Stimulated activated CD8-positive, alpha-beta memory T cell treated with anti-CD3 and anti-CD28 coated beads, Interleukin-7, amount 100 ng/mL, for 1 hour (primary cell): Measurements from ENCODE around the gene LCLAT1.
A peak's percentile ranks its signal among the peaks of the same experiment; 100 is the strongest.

Source experiments
- DNase-seq, 2 donors: peaks; one replicate each; pipeline ENCODE4 v3.0.0-alpha.2; 2020; ENCODE audit warnings: low read depth in 2 of 2

Gene LCLAT1

DNA sequence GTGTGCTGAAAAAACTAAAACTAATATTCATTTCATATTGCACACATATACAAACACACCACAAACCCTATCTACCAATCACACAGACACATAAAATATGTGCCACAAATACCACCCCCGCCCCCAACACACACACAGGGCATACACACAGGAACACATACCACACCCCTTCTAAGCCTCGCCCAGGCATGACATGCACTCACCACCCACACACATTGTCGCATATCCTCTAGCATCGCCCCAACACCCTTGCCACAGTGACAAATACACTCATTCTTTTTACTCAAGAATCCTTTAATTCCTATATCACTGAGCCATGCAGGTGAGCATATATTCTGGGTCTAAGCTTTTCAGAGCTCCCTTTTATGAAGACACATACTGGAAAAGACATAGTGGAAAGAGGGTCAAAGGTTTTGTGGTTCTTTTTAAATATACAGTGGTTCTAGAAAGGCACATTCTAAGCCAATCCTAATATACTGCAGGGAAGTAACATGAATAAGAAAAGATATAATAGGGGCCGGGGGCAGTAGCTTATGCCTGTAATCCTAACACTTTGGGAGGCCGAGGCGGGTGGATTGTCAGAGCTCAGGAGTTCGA, 24.5 kb upstream of the LCLAT1 start:
- DNase-seq = peak; percentile 35 to 44

GRCh38 chr2:30424231-30424630, 22.8 kb upstream of the LCLAT1 start:
- no peak for DNase-seq

DNA sequence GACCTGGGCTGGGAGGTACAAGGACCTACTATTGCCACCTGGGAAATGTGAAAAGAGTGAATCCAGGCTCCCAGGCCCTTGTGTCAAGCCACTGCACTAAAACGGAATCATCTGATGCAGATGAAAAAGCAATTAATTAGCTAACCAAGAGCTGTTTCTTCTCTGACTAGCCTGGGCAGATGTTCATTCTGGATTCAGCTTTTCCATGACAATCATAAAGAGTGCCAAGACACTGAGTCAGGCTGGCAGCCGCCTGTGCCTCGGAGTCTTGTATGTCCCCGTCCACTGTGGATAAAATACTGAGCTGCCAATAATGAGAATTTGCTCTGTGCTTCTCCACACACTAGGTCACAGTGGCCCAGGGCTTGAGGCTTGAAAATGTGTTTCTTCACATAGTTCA, 21.7 kb upstream of the LCLAT1 start:
- no peak for DNase-seq

DNA sequence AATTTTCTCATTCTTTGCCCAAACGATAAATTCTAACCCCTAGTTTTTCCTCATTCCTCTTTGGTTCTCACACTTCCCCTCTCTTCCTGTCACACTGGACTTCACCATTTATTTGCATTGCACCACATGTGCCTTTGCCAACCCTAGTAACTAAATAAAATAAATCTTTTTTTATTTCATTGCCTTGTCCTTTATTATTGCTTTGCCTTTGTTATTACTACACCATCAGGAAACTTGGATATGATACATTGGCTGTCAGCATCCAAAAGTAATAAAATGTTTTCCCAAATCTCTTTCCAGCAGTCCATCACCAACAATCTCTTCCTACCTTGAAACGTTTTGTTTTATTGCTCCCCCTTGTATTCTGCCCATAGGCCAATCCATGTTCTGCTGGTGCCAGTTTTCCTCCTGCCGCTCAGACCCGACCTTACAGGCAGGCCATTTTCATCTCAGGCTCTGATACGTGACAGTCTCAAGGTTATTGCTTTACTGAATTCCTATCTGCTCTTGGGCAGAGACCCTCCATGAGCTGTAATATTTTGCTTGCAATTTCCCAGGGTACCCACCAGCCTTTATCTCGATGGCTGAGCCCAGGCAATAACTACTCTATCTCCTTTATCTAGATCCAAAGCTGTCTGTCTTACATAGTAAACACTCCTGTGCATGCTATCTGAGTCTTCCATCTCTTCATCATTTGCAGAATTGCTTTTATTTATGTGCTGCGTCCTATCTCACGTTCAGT, 19.3 kb upstream of the LCLAT1 start:
- no peak for DNase-seq

DNA sequence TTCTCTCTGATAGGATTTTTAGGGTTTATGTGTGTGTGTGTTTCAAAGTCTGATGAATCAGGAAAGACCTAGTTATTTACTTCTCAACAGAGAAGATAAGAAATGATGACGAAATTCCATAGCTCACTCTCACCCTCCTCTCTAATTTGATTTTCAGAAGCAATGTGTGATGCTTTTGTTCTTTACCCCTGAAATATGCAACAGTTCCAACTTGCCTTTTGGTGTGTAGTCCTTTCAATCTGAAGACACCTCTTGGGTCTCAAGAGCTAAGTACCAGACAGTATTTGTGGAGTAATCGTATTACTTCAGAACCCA, 18.7 kb upstream of the LCLAT1 start:
- no peak for DNase-seq

DNA sequence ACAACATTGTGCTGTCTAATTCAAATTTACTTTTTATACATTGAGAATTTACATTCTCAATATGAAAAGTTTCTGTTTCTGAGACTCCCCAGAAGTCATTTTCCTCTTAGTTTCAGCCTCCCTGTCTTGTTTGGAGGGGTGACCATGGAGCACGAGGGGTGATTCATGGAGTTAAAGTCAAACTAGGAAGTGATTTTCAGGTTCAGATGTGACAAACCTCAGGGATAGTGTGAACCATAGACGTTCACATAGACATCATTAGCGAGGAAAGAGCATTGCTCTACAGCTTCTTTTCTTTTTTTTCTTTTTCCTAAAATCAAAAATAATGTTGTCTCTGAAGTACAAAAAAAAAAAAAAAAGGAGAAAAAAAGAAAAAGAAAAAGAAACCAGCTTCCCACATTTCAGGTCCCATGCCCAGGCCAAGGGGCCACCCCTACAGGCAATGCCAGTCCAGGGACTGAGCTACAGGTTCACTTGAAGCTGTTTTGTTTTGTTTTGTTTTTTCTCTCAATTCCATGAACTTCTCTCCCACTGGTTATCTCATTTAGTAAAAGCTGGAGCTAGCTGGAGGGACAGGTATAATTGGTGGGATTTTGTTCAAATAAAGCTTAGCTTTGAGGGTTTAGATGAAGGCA, 18.1 kb upstream of the LCLAT1 start:
- no peak for DNase-seq

DNA sequence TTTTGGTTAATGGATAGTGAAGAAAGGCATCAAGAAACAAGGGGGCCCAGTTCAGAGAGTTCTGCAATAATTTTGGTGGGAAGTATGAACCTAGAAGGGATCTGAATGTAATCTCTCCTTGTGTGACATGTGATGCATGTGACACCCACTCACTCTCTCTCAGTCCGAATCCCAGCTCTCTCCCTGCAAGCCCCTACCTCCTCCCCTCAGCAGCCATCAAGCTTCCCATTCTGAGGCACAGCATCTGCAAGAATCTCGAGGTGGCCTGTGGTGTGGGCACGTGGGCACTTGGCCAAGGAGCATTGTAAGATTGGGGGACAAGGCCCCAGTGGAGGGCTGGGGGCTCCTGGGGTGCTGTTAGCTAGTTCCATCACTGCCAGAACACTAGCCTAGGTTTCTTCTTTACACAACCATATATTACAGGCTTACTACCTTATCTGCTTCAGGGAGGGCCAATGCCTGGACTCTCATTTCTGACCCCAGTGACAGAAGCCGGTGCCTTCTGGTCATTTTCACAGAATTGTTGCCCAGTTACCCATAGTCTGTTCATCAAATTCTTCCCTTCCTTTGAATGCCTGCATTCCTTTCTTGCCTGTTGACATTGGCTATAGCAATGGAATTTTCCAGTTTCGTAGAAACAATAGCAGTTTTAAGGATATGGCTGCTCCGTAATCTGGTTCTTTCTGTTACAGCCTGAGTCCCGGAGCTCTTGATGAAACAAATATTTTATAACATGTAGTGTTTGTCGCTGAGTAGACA, 13.3 kb upstream of the LCLAT1 start:
- no peak for DNase-seq

- no peak for DNase-seq
These were observed 12.3 kb upstream of the LCLAT1 start for GRCh38 chr2:30434708-30435107.

GRCh38 chr2:30436859-30437435, 10.1 kb upstream of the LCLAT1 start:
- no peak for DNase-seq

- no peak for DNase-seq
These were observed 9.1 kb upstream of the LCLAT1 start for GRCh38 chr2:30437809-30438548.

DNA sequence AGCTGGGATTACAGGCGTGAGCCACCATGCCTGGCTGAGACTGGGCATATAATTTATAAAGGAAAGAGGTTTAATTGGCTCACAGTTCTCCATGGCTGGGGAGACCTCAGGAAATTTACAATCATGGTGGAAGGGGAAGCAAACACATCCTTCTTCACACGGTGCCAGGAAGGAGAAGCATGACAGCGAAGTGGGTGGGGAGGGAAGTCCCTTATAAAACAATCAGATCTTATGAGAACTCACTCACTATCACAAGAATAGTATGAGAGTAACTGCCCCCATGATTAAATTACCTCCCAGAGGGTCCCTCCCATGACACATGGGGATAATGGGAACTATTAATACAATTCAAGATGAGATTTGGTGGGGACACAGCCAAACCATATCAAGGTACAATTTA, 7.8 kb upstream of the LCLAT1 start:
- no peak for DNase-seq

GRCh38 chr2:30439879-30440278, 7.2 kb upstream of the LCLAT1 start:
- DNase-seq = no peak

DNA sequence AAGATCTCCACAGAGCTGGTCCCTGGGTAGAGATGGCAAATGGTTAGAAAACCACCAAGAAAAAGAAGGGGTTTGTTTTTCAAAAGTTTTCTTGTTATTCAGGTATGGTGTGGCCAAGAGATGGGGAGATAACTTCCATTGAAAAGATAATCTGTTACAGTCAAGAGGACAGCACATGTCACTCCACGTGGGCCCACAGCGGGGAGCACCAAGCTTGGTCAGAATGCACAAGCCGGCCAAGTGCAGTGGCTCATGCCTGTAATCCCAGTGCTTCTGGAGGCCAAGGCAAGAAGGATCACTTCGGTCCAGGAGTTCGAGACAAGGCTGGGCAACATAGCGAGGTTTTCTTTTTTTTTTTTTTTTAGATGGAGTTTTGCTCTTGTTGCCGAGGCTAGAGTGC, 6.0 kb upstream of the LCLAT1 start:
- no peak for DNase-seq

GRCh38 chr2:30443081-30443480, 4.0 kb upstream of the LCLAT1 start:
- no peak for DNase-seq

- no peak for DNase-seq
These were observed 2.8 kb upstream of the LCLAT1 start for GRCh38 chr2:30444273-30444672.

GRCh38 chr2:30445266-30445821, 1.7 kb upstream of the LCLAT1 start:
- no peak for DNase-seq

GRCh38 chr2:30446602-30447148, 371 bp upstream of the LCLAT1 start:
- DNase-seq = no peak

- DNase-seq = no peak
These were observed 1.3 kb downstream of the LCLAT1 start for GRCh38 chr2:30448308-30448707.

GRCh38 chr2:30448866-30449265, 1.8 kb downstream of the LCLAT1 start:
- no peak for DNase-seq

DNA sequence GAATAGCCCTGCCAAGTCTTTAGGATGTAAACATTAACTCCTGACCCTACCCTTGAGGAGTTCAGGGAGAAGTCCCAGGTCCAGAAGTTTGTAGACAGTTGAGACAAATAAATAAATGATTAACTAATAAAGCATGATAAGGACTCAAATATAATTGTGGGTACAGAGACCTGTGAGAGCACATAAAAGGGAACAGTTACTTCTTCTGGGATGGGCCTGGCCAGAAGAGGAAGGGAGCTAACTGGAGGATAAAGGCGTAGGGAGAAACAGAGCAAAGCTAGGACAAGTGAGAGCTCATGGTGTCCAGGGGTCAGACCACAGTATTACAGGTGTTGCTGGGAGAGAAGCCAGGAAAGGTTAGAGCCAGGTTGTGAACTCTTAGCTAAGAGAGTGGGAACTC, 3.0 kb downstream of the LCLAT1 start:
- DNase-seq = no peak

DNA sequence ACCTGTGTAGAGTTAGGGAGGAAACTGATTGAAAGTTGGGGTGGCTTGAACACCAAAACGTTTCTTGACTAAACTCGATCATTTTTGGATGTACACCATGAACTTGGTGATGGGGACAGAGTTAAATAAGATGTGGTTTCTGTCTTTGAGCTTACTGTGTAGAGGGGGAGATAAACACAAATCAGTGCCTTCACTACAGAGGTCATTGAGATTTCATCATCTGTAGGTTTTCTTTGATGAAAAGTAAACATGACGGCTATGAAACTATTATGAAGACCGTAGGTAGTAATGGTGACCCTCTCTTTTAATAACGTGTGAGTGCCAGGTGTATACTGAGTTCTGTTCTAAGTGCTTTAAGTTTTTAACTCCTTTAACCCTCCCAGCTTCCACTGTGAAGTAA, 6.5 kb downstream of the LCLAT1 start:
- DNase-seq = no peak
